ENCODE results near the gene SORBS1. TPM values are rescaled to one million over a fixed set of nuclear protein-coding genes. Genes with fewer than 3 reads are reported as not detected.
A peak's percentile ranks its signal among the peaks of the same experiment; 100 is the strongest.

SORBS1 gene
- total and polyA plus RNA-seq, 2 donors (not counting 3 experiments of a cell fraction or from before 2014, with no cell fraction given): 2.0 to 7.9 TPM

- no peak overlapping the region for H3K4me2 ChIP-seq (ENCODE audit: insufficient read depth, low read length)
- intact Hi-C loops (cut with micrococcal nuclease) (no loop called here), dilution Hi-C loops (cut with MboI; ENCODE audit: extremely low pct_ligation_motif_present, low sequenced_read_pairs) (no loop called here)
- no TSS peak for BruUV-seq (replicated peaks)
- H3K4me1 ChIP-seq (ENCODE audit: control insufficient read depth, extremely low read depth, insufficient read depth, low read length): peaks cover 3% of the 10 kb centered on the region
- H3K4me3 ChIP-seq (replicated peaks in 1 of 3; ENCODE audit: insufficient read depth in 1 of 3, low read depth in 1 of 3, low read length in 3 of 3): no peak overlapping the region
- H2AFZ ChIP-seq (ENCODE audit: low read depth, low read length): no peak overlapping the region
- no peaks in the 10 kb centered on the region for H3K36me3 ChIP-seq (ENCODE audit: control insufficient read depth in 2 of 2, extremely low read depth in 1 of 2, insufficient read depth in 2 of 2, low read length in 2 of 2)
- no peak for TF ChIP-seq EZH2 (IDR thresholded peaks at IDR 0.05; ENCODE audit: borderline replicate concordance, low read depth, low read length, severe bottlenecking)
- TF ChIP-seq GATA2 (IDR thresholded peaks at IDR 0.05; ENCODE audit: insufficient read depth, insufficient read length, low read depth, low read length): no peak
- no peak for TF ChIP-seq JUN (IDR thresholded peaks at IDR 0.05; ENCODE audit: borderline replicate concordance, insufficient read depth, insufficient read length, low read depth)
- TF ChIP-seq MAX (IDR thresholded peaks at IDR 0.05; ENCODE audit: insufficient read depth, insufficient read length): no peak
- TF ChIP-seq POLR2A (IDR thresholded peaks at IDR 0.05; ENCODE audit: low read depth, low read length): no peak
- H3K27me3 ChIP-seq (ENCODE audit: control insufficient read depth in 2 of 2, insufficient read depth in 2 of 2, low read length in 2 of 2): no peaks in the 10 kb centered on the region
- H3K79me2 ChIP-seq (ENCODE audit: control insufficient read depth, insufficient read depth, low read length): no peaks in the 10 kb centered on the region
- no peak for DNase-seq (ENCODE audit: low read depth, low spot score)
- no peak overlapping the region for H3K27ac ChIP-seq (ENCODE audit: insufficient read depth, low read depth, low read length)
- POLR2A ChIA-PET: interaction anchor here (1.6 kb wide), 1 partner anchor 10 kb away, joined by 5 read pairs; no protein-coding TSS in a partner anchor
- CTCF ChIA-PET: interaction anchor here (1.2 to 1.9 kb wide), 2 partner anchors 79 to 82 kb away, joined by 4 to 5 read pairs; no protein-coding TSS in a partner anchor
- no peaks in the 10 kb centered on the region for H4K20me1 ChIP-seq (replicated peaks; ENCODE audit: control insufficient read depth, extremely low read depth, insufficient read depth, low read length)
- H3K9me1 ChIP-seq (replicated peaks; ENCODE audit: control insufficient read depth, extremely low read depth, insufficient read depth, low read length): no peaks in the 10 kb centered on the region
- FAIRE-seq: no peak
- no peaks in the 10 kb centered on the region for H3K9me3 ChIP-seq (replicated peaks; ENCODE audit: control insufficient read depth, insufficient read depth, low read length)
- no peak overlapping the region for H3K9ac ChIP-seq (replicated peaks; ENCODE audit: extremely low read depth, insufficient read depth, low read length)
Observed at GRCh38 chr10:95325863-95326262, 235.3 kb downstream of the SORBS1 start.

- CTCF ChIA-PET: interaction anchor here (1.2 to 1.9 kb wide), 2 partner anchors 78 to 81 kb away, joined by 4 to 5 read pairs; no protein-coding TSS in a partner anchor
- Histone ChIP-seq H3K79me2 (ENCODE audit: control insufficient read depth, insufficient read depth, low read length) (no peaks in the 10 kb centered on the region), H3K27ac (ENCODE audit: insufficient read depth, low read depth, low read length) (no peak overlapping the region), H3K9me1 (replicated peaks; ENCODE audit: control insufficient read depth, extremely low read depth, insufficient read depth, low read length) (no peaks in the 10 kb centered on the region), H3K36me3 (ENCODE audit: control insufficient read depth in 2 of 2, extremely low read depth in 1 of 2, insufficient read depth in 2 of 2, low read length in 2 of 2) (no peaks in the 10 kb centered on the region), H3K4me2 (ENCODE audit: insufficient read depth, low read length) (no peak overlapping the region), H3K4me1 (ENCODE audit: control insufficient read depth, extremely low read depth, insufficient read depth, low read length) (no peaks in the 10 kb centered on the region), H3K4me3 (replicated peaks in 1 of 3; ENCODE audit: insufficient read depth in 1 of 3, low read depth in 1 of 3, low read length in 3 of 3) (no peak overlapping the region), H2AFZ (ENCODE audit: low read depth, low read length) (no peak overlapping the region), H3K27me3 (ENCODE audit: control insufficient read depth in 2 of 2, insufficient read depth in 2 of 2, low read length in 2 of 2) (no peaks in the 10 kb centered on the region), H3K9ac (replicated peaks; ENCODE audit: extremely low read depth, insufficient read depth, low read length) (no peak overlapping the region), H4K20me1 (replicated peaks; ENCODE audit: control insufficient read depth, extremely low read depth, insufficient read depth, low read length) (no peaks in the 10 kb centered on the region), H3K9me3 (replicated peaks; ENCODE audit: control insufficient read depth, insufficient read depth, low read length) (no peaks in the 10 kb centered on the region)
- dilution Hi-C loops (cut with MboI; ENCODE audit: extremely low pct_ligation_motif_present, low sequenced_read_pairs) (no loop called here), intact Hi-C loops (cut with micrococcal nuclease) (no loop called here)
- FAIRE-seq (peak; percentile 38), DNase-seq (ENCODE audit: low read depth, low spot score) (no peak)
- POLR2A ChIA-PET: no interaction called here
- BruUV-seq (replicated peaks): no TSS peak
- TF ChIP-seq MYC (IDR thresholded peaks at IDR 0.05; ENCODE audit: low read depth, low read length) (no peak), JUN (IDR thresholded peaks at IDR 0.05; ENCODE audit: borderline replicate concordance, insufficient read depth, insufficient read length, low read depth) (no peak), POLR2A (IDR thresholded peaks at IDR 0.05; ENCODE audit: low read depth, low read length) (no peak), GATA2 (IDR thresholded peaks at IDR 0.05; ENCODE audit: insufficient read depth, insufficient read length, low read depth, low read length) (no peak), FOS (IDR thresholded peaks at IDR 0.05; ENCODE audit: borderline replicate concordance, insufficient read depth, low read length) (no peak), CTCF (IDR thresholded peaks at IDR 0.05; ENCODE audit: extremely low read depth in 1 of 2, insufficient read depth in 1 of 2, low read depth in 1 of 2, low read length in 2 of 2) (no peak), POLR2AphosphoS5 (IDR thresholded peaks at IDR 0.05; ENCODE audit: insufficient read depth, low read depth, low read length) (no peak), MAX (IDR thresholded peaks at IDR 0.05; ENCODE audit: insufficient read depth, insufficient read length) (no peak), EZH2 (IDR thresholded peaks at IDR 0.05; ENCODE audit: borderline replicate concordance, low read depth, low read length, severe bottlenecking) (no peak)
Observed at GRCh38 chr10:95324436-95325268, 236.5 kb downstream of the SORBS1 start.

Data from endothelial cell of umbilical vein (primary cell).